Stimulated activated CD4-positive, alpha-beta T cell treated with anti-CD3 and anti-CD28 coated beads, Interleukin-1b, Interleukin-23, amount 100 ng/mL, for 48 hours (primary cell): ENCODE measurements around the gene NXF1.
A peak's percentile ranks its signal among the peaks of the same experiment; 100 is the strongest.
"Not testable (repeated sequence)": the region's sequence is repeated elsewhere in the genome, so short reads cannot be mapped to it uniquely, and the experiment has no call there.

Experiments
- DNase-seq: peaks from one replicate; pipeline ENCODE4 v3.0.0-alpha.2; 2020

Gene NXF1

GRCh38 chr11:62831520-62832335 is 26.5 kb upstream of the NXF1 start, which contains the start of gene STX5:
Gene STX5 (minus strand): TSS chr11:62832051. CDS start chr11:62831243, 808 bp downstream.
- peak; percentile 99 for DNase-seq

DNA sequence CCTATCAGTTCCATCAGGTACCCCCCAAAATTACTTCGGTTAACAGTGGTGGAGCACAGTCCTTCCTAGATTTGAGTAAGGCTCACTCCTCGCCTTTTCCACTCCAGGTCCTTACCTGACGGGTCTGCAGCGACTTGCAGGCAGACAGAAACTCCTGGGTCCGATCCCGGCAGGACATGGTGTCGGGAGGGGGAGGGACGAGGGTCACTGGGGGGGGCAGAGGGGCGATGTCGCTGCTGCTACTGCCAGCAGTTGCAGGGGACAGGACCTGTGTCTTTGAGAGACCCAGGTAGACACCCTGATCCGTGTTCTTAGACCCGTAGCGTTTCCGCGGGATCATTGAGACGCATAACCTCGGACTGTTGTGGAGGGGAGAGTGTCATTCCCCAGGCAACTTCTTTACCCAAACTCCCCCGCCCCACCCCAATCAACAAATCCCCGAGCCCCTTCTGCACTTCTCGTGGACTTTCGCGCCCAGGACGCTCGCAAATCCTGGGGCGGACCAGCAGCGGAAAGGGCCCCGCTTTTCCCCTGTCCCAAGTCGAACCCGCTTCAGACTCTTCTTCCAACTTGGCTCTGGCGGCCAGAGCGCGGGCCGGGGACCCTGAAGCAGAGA is 25.8 kb upstream of the NXF1 start:
- no peak for DNase-seq

GRCh38 chr11:62828130-62828529 is 22.9 kb upstream of the NXF1 start:
- not testable (repeated sequence) for DNase-seq

GRCh38 chr11:62823677-62824076 is 18.4 kb upstream of the NXF1 start:
- no peak for DNase-seq

GRCh38 chr11:62817129-62817528 is 11.9 kb upstream of the NXF1 start:
- no peak for DNase-seq

DNA sequence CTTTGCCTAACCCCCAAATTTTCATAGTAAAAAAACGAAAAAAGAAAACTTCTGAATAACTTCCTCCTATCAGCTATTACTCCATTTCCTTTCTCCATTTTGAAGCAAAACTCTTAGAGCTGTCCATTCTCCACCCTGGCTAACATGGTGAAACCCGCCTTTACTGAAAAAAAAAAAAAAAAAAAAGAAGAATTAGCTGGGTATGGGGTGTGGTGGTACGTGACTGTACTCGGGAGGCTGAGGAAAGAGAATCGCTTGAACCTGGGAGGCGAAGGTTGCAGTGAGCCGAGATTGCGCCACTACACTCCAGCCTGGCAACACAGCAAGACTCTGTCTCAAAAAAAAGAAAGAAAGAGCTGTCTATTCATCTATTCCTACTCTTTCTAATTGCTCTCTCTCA is 11.3 kb upstream of the NXF1 start:
- DNase-seq: no peak

DNA sequence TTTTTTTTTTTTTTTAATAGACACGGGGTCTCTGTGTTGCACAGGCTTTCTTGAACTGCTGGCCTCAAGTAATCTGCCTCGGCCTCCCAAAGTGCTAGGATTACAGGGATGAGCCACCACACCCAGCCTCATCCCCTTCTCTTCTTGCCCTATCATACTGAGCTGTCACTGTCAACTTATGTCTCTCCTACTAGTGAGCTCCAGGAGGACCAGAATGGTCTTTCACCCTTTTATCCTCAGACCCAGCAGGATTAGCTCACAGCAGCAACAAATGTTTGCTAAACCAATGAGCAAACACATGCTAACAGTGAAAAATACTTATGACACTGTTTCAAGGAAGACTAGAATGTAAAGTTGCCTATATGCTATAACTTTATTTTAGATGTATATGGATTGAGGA is 6.4 kb upstream of the NXF1 start:
- DNase-seq: no peak

- no peak for DNase-seq
These were observed 5.5 kb upstream of the NXF1 start for GRCh38 chr11:62810748-62811147.

- DNase-seq: no peak
These were observed 1.4 kb upstream of the NXF1 start for GRCh38 chr11:62806611-62807121.

GRCh38 chr11:62805961-62806441 is 761 bp upstream of the NXF1 start:
- peak; percentile 25 for DNase-seq

- peak; percentile 18 for DNase-seq
These were observed 747 bp downstream of the NXF1 start for GRCh38 chr11:62804310-62805075.

DNA sequence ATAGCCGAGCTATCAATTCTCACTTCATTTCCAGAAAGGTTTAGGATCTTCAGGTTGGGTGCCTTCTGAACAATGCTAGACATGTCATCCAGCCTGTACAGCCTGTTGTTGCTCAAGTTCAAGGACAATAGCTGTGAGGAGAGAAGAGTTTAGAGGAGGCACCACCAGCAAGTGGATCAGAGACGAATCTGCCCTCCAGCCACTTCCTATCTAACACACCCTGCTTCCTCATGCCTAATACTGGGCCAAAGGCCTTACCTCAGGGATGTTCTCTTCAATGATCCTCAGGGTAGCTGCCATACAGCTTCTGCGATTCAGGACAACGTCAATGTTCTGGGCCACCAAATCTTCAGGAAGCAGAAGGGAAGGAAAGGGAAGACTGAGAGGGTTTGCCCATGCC is 4.2 kb downstream of the NXF1 start:
- no peak for DNase-seq

- DNase-seq: no peak
These were observed 5.8 kb downstream of the NXF1 start for GRCh38 chr11:62799486-62799885.

DNA sequence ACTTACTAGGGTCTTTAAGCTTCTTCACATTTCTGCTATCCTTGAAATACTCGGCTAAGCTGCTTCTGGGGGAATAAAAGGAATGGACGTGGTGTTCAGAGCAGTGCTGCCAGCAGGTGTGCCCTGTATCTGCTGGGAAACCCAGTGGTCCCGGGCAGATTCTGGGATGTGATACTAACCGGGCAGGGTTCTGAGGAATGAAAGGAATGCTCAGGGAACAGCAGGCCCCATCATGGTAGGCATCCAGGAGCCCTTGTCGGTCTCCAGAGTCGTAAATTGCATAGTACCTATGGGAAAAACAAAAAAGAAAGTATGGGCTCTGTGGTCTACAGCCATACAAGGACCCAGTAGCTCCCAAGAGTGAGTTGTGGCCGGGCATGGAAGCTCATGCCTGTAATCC is 9.0 kb downstream of the NXF1 start:
- no peak for DNase-seq

- DNase-seq: no peak
These were observed 11.0 kb downstream of the NXF1 start for GRCh38 chr11:62794201-62794775.

- DNase-seq: no peak
These were observed 13.1 kb downstream of the NXF1 start for GRCh38 chr11:62792202-62792575.

GRCh38 chr11:62791501-62792201 is 13.6 kb downstream of the NXF1 start, which contains the start of gene TMEM223:
Gene TMEM223 (minus strand): TSS chr11:62792006. CDS start chr11:62791994, 12 bp downstream.
- DNase-seq: peak; percentile 87

DNA sequence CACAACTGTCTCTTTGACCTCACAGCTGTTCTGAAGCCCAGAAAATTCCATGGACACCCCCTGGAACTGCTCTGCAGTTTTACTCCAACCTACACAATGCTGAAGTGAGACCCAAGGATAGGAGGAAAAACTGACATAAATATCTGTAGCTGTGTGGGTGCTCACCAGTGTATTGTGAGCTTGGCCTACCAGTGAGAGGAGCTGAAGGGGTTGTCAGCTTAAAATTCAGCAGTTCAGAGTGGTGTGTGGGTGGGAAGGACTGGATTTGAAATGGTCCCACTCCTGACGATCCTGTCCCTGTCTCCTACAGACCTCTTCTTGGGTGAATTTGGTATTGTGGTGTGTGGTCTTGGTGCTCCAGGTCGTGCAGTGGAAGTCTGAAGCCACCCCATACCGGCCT is 15.7 kb downstream of the NXF1 start:
- DNase-seq: no peak

DNA sequence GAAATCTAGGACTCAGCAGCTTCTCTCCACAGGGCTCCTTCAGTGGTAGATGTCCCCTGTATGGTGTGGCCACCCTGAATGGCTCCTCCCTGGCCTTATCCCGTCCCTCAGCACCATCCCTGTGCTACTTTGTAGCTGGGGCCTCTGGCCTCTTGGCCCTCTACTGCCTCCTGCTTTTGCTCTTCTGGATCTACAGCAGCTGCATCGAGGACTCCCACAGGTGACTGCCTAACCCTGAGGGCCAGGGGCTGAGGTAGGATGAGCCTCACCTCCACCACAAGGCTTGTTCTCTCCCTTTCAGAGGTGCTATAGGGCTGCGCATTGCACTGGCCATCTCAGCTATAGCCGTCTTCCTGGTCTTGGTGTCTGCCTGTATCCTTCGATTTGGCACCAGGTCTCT is 16.2 kb downstream of the NXF1 start:
- no peak for DNase-seq

DNA sequence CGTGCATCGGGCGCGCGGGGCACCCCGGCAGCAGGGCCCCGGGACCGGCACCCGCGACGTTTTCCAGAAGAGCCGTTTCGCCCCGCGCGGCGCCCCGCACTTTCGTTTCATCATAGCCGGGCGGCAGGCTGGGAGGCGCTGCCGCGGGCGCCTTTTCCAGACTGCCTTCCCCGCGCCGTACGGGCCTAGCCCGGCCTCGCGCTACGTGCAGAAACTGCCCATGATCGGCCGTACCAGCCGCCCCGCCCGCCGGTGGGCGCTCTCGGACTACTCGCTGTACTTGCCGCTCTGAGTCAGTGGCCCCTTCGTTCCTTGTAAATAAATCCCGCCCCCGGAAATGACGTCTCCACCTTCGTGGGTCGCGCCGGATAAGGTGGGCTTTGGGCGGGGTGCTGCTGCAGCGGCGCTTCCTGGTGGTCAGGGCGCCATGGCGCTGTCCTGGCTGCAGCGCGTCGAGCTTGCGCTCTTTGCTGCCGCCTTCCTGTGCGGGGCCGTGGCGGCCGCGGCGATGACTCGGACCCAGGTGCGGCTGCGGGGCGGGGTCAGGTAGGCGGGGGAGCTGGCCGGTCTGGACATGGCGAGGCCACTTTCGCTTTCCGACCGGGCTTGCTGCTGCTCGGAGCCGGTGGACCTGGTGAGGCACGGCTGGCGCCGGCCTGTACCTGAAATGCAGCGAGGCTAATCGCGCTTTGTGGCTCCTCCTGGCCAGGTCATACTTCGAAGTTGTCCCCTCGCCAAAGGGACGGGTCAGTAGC is 18.1 kb downstream of the NXF1 start, which contains the start of gene TMEM179B:
Gene TMEM179B, plus strand, starts transcription at position 398 of the 755 bp plus-strand sequence. Its CDS starts 30 bp downstream, at position 428.
- DNase-seq: peak; percentile 98

- DNase-seq: peak; percentile 84
These were observed 18.8 kb downstream of the NXF1 start for GRCh38 chr11:62786318-62787004.
